SK-N-SH (cell line): ENCODE data around the gene GDE1. TPM values are rescaled to one million over a fixed set of nuclear protein-coding genes. Genes with fewer than 3 reads are reported as not detected.

Experiments used
- CTCF ChIA-PET: fragments of 300-600, 350-600 bp; formaldehyde crosslinking; extraction: SDS; loops from one replicate; lab custom pipeline; 2021; lab: Yijun Ruan, JAX
- POLR2A ChIA-PET: fragments of 350-600 bp; sonication (Branson Sonifier 250); formaldehyde crosslinking; extraction: SDS; loops from one replicate; lab custom pipeline; 2020; ENCODE audit warnings: antibody characterized with exemption, inconsistent platforms; lab: Yijun Ruan, JAX
- DNase-seq: peaks from one replicate; pipeline ENCODE4 v3.0.0; 2012
- H2AFZ ChIP-seq: fragments of 200-600 bp; sonication (generic); 2 replicates; pipeline ENCODE4 v1.8.1; 2016; ENCODE audit warnings: antibody characterized with exemption, mild to moderate bottlenecking, low read depth
- H3F3A ChIP-seq: fragments of 200-600 bp; sonication (generic); replicated peaks from 2 replicates; pipeline ENCODE3; 2016; ENCODE audit warnings: antibody characterized with exemption, mild to moderate bottlenecking; ENCODE audit not compliant: insufficient read depth
- H3K27ac ChIP-seq, 2 experiments: fragments of 200-500 bp in 1 of 2; fragments of 200-600 bp in 1 of 2; sonication (Bioruptor generic) in 1 of 2; sonication (generic), shearing (Covaris generic) in 1 of 2; 2 replicates each; pipeline versions ENCODE4 v1.5.1 to v1.6.1; 2014 to 2016; ENCODE audit warnings: low read depth in 2 of 2, inconsistent platforms in 1 of 2, low read length in 1 of 2, mild to moderate bottlenecking in 1 of 2, mixed read lengths in 1 of 2
- H3K27me3 ChIP-seq: fragments of 200-600 bp; sonication (generic), shearing (Covaris generic); 2 replicates; pipeline ENCODE4 v1.6.1; 2016; ENCODE audit warnings: mixed run types; ENCODE audit not compliant: insufficient read depth
- H3K36me3 ChIP-seq, 2 experiments: fragments of 200-500 bp in 1 of 2; fragments of 200-600 bp in 1 of 2; sonication (Bioruptor generic) in 1 of 2; sonication (generic) in 1 of 2; replicated peaks in 1 of 2; 2 replicates each; pipeline versions ENCODE3 to v1.5.1; 2014 to 2016; ENCODE audit warnings: low read length in 1 of 2, mild to moderate bottlenecking in 1 of 2; ENCODE audit not compliant: insufficient read depth in 2 of 2, control insufficient read depth in 1 of 2
- H3K4me1 ChIP-seq, 2 experiments: fragments of 200-500 bp in 1 of 2; fragments of 200-600 bp in 1 of 2; sonication (Bioruptor generic) in 1 of 2; sonication (generic), shearing (Covaris generic) in 1 of 2; 2 replicates each; pipeline versions ENCODE4 v1.5.1 to v1.6.1; 2014 to 2016; ENCODE audit warnings: low read depth in 1 of 2, low read length in 1 of 2, mixed run types in 1 of 2; ENCODE audit not compliant: insufficient read depth in 2 of 2, control insufficient read depth in 1 of 2
- H3K4me2 ChIP-seq: fragments of 200-600 bp; sonication (generic), shearing (Covaris generic); 2 replicates; pipeline ENCODE4 v1.6.1; 2017; ENCODE audit warnings: mixed run types
- H3K4me3 ChIP-seq, 2 experiments: fragments of 200-500 bp in 1 of 2; fragments of 200-600 bp in 1 of 2; sonication (Bioruptor generic) in 1 of 2; sonication (generic), shearing (Covaris generic) in 1 of 2; 2 replicates each; pipeline versions ENCODE4 v1.5.1 to v1.8.1; 2014 to 2016; ENCODE audit warnings: low read depth in 2 of 2, inconsistent platforms in 1 of 2, low read length in 1 of 2, mild to moderate bottlenecking in 1 of 2, mixed read lengths in 1 of 2, moderate library complexity in 1 of 2
- H3K79me2 ChIP-seq: fragments of 200-600 bp; sonication (generic); 2 replicates; pipeline ENCODE4 v1.8.1; 2017; ENCODE audit warnings: mild to moderate bottlenecking; ENCODE audit not compliant: insufficient read depth
- H3K9ac ChIP-seq: fragments of 200-600 bp; sonication (generic); 2 replicates; pipeline ENCODE4 v1.6.1; 2017; ENCODE audit warnings: mixed run types
- H3K9me2 ChIP-seq: fragments of 200-600 bp; sonication (generic); 2 replicates; pipeline ENCODE4 v1.6.1; 2017; ENCODE audit warnings: mixed run types
- H3K9me3 ChIP-seq: fragments of 200-600 bp; sonication (generic); 2 replicates; pipeline ENCODE4 v1.6.1; 2017; ENCODE audit warnings: mixed run types, mild to moderate bottlenecking, moderate library complexity
- H4K20me1 ChIP-seq: fragments of 200-600 bp; sonication (generic); 2 replicates; pipeline ENCODE4 v1.6.1; 2017; ENCODE audit warnings: mild to moderate bottlenecking, mixed run types; ENCODE audit not compliant: insufficient read depth
- ELF1 ChIP-seq: IDR thresholded peaks from 2 replicates; pipeline ENCODE4 v1.4.0; 2012
- EP300 ChIP-seq, 2 experiments: IDR thresholded peaks; 2 replicates each; pipeline versions ENCODE4 v1.4.0 to v1.6.1; 2012; ENCODE audit warnings: borderline replicate concordance in 1 of 2, low read depth in 1 of 2, low read length in 1 of 2
- FOSL2 ChIP-seq: IDR thresholded peaks from 2 replicates; pipeline ENCODE4 v1.4.0; 2012; ENCODE audit warnings: low read depth, mild to moderate bottlenecking, moderate library complexity, borderline replicate concordance
- FOXM1 ChIP-seq: IDR thresholded peaks from 2 replicates; pipeline ENCODE4 v1.4.0; 2012; ENCODE audit warnings: low read depth, mild to moderate bottlenecking
- GABPA ChIP-seq: IDR thresholded peaks from 2 replicates; pipeline ENCODE4 v1.4.0; 2012; ENCODE audit warnings: low read depth, mild to moderate bottlenecking
- JUND ChIP-seq: IDR thresholded peaks from 2 replicates; pipeline ENCODE4 v1.4.0; 2012
- MEF2A ChIP-seq: IDR thresholded peaks from 2 replicates; pipeline ENCODE4 v1.4.0; 2012; ENCODE audit warnings: low read depth, borderline replicate concordance
- MXI1 ChIP-seq: IDR thresholded peaks from 2 replicates; pipeline ENCODE4 v1.6.1; 2012; ENCODE audit warnings: mild to moderate bottlenecking, low read depth, low read length, improper control_type of control experiment
- NFIC ChIP-seq: IDR thresholded peaks from 2 replicates; pipeline ENCODE4 v1.4.0; 2012; ENCODE audit warnings: borderline replicate concordance
- NRF1 ChIP-seq: IDR thresholded peaks from 2 replicates; pipeline ENCODE4 v1.6.1; 2012; ENCODE audit warnings: low read depth, mild to moderate bottlenecking, low read length
- POLR2AphosphoS5 ChIP-seq: IDR thresholded peaks from 2 replicates; pipeline ENCODE4 v1.6.1; 2012; ENCODE audit warnings: low read depth, low read length
- TCF12 ChIP-seq: IDR thresholded peaks from 2 replicates; pipeline ENCODE4 v1.4.0; 2012
- ZBTB33 ChIP-seq: IDR thresholded peaks from 2 replicates; pipeline ENCODE4 v1.4.0; 2012; ENCODE audit warnings: low read depth, borderline replicate concordance
- WGBS: methylation state at CpG from one replicate; pipeline ENCODE4 v1.1.6; 2017; ENCODE audit warnings: low lambda C conversion rate; 5-methylcytosine and 5-hydroxymethylcytosine counted together
- polyA plus RNA-seq, 3 experiments: library from polyadenylated mRNA; depleted of rRNA; stranded (reverse); fragments of >200 nt; gene quantifications; 2 replicates each; pipeline ENCODE4 v1.2.3, GENCODE V29; 2012
- TF ChIP-seq, protein P1 (sequence below): IDR thresholded peaks from 2 replicates; pipeline ENCODE4 v1.4.0; 2012; ENCODE audit warnings: low read depth, borderline replicate concordance
- TF ChIP-seq, protein P2 (sequence below): IDR thresholded peaks from 2 replicates; pipeline ENCODE4; 2012
- TF ChIP-seq, protein P3 (sequence below): fragments of 150-350 bp; IDR thresholded peaks from 2 replicates; pipeline ENCODE4 v1.6.1; 2016; ENCODE audit warnings: mild to moderate bottlenecking, low read depth, low read length
- TF ChIP-seq, protein P4 (sequence below): fragments of 150-350 bp; IDR thresholded peaks from 2 replicates; pipeline ENCODE4 v1.6.1; 2017; ENCODE audit warnings: antibody characterized with exemption, low read length, low read depth, borderline replicate concordance

GDE1 gene
- polyA plus RNA-seq, 1 of the 3 experiments (the other 2 are of a cell fraction) = 37.0 TPM

DNA sequence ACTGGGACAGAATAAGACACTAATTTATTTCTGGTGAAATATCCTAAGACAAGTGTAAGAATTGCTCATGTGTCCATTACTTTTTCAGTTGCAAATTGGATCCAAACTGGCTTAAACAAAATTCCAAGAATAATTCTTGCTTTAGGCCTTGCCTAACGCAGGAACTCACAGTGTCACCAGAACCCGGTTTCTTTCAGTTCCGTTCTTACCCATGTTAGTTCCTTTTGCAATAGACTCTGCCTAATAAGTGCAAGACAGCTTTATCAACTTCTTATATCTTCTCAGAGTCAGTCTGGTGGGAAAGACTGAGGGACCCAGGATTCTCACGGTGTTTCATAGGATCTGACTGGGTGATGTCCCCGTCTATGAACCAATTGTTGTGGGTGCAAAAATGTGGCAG lies 24.7 kb downstream of the GDE1 start:
- H3F3A ChIP-seq = no peaks in the 10 kb centered on the region
- H3K9me2 ChIP-seq = no peaks in the 10 kb centered on the region
- no peaks in the 10 kb centered on the region for H4K20me1 ChIP-seq
- TF ChIP-seq EP300 (IDR thresholded peaks at IDR 0.05; ENCODE audit: borderline replicate concordance in 1 of 2, low read depth in 1 of 2, low read length in 1 of 2) = no peak
- TF ChIP-seq JUND = no peak
- TF ChIP-seq TCF12 = no peak
- TF ChIP-seq POLR2AphosphoS5 = no peak
- no peak for TF ChIP-seq GABPA
- TF ChIP-seq ELF1 = no peak
- no peak for TF ChIP-seq NRF1
- no peak for TF ChIP-seq NFIC
- TF ChIP-seq, protein P1, sequence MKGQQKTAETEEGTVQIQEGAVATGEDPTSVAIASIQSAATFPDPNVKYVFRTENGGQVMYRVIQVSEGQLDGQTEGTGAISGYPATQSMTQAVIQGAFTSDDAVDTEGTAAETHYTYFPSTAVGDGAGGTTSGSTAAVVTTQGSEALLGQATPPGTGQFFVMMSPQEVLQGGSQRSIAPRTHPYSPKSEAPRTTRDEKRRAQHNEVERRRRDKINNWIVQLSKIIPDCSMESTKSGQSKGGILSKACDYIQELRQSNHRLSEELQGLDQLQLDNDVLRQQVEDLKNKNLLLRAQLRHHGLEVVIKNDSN = no peak
- no peak for TF ChIP-seq MXI1
- no peak for TF ChIP-seq MEF2A
- TF ChIP-seq FOSL2 = no peak
- TF ChIP-seq, protein P2, sequence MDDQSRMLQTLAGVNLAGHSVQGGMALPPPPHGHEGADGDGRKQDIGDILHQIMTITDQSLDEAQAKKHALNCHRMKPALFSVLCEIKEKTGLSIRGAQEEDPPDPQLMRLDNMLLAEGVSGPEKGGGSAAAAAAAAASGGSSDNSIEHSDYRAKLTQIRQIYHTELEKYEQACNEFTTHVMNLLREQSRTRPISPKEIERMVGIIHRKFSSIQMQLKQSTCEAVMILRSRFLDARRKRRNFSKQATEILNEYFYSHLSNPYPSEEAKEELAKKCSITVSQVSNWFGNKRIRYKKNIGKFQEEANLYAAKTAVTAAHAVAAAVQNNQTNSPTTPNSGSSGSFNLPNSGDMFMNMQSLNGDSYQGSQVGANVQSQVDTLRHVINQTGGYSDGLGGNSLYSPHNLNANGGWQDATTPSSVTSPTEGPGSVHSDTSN = no peak
- H3K4me3 ChIP-seq = no peak overlapping the region
- H3K27me3 ChIP-seq = no peaks in the 10 kb centered on the region
- no peaks in the 10 kb centered on the region for H3K9me3 ChIP-seq
- no peak overlapping the region for H3K9ac ChIP-seq
- H3K4me2 ChIP-seq = no peak overlapping the region
- DNase-seq = no peak
- no peaks in the 10 kb centered on the region for H3K79me2 ChIP-seq
- no peak overlapping the region for H3K27ac ChIP-seq
- WGBS = 67% methylated on average over 5 of the region's 5 CpGs
- H3K36me3 ChIP-seq = peaks cover 5 to 15% of the 10 kb centered on the region in 2 experiments
- POLR2A ChIA-PET = no interaction called here
- H2AFZ ChIP-seq = no peak overlapping the region
- H3K4me1 ChIP-seq = no peaks in the 10 kb centered on the region
- CTCF ChIA-PET = interaction anchor here (0.8 kb wide), 1 partner anchor 14 kb away, joined by 3 read pairs; no protein-coding TSS in a partner anchor

GRCh38 chr16:19490619-19491018 lies 31.3 kb downstream of the GDE1 start:
- CTCF ChIA-PET = interaction anchor here (1.0 kb wide), 3 partner anchors 12 to 102 kb away, joined by 3 to 5 read pairs (median 5); no protein-coding TSS in a partner anchor
- no peaks in the 10 kb centered on the region for H3K79me2 ChIP-seq
- no peaks in the 10 kb centered on the region for H3K27me3 ChIP-seq
- TF ChIP-seq FOXM1 (no peak), POLR2AphosphoS5 (no peak), FOSL2 (no peak), GABPA (no peak), TCF12 (no peak), ZBTB33 (no peak)
- TF ChIP-seq, protein P2 = no peak
- TF ChIP-seq, protein P3, sequence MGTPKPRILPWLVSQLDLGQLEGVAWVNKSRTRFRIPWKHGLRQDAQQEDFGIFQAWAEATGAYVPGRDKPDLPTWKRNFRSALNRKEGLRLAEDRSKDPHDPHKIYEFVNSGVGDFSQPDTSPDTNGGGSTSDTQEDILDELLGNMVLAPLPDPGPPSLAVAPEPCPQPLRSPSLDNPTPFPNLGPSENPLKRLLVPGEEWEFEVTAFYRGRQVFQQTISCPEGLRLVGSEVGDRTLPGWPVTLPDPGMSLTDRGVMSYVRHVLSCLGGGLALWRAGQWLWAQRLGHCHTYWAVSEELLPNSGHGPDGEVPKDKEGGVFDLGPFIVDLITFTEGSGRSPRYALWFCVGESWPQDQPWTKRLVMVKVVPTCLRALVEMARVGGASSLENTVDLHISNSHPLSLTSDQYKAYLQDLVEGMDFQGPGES = no peak
- TF ChIP-seq, protein P4, sequence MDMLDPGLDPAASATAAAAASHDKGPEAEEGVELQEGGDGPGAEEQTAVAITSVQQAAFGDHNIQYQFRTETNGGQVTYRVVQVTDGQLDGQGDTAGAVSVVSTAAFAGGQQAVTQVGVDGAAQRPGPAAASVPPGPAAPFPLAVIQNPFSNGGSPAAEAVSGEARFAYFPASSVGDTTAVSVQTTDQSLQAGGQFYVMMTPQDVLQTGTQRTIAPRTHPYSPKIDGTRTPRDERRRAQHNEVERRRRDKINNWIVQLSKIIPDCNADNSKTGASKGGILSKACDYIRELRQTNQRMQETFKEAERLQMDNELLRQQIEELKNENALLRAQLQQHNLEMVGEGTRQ = no peak
- TF ChIP-seq, all 33 proteins: peak for 0
- DNase-seq = no peak
- Histone ChIP-seq H3K9ac (no peak overlapping the region), H3K9me3 (no peaks in the 10 kb centered on the region), H3K4me1 (no peaks in the 10 kb centered on the region), H3K36me3 (no peaks in the 10 kb centered on the region), H4K20me1 (no peaks in the 10 kb centered on the region), H3F3A (no peaks in the 10 kb centered on the region), H3K27ac (no peak overlapping the region), H3K4me3 (no peak overlapping the region), H3K9me2 (no peaks in the 10 kb centered on the region), H3K4me2 (no peak overlapping the region), H2AFZ (no peak overlapping the region)
- 57% methylated on average over 1 of the region's 1 CpG for WGBS
- POLR2A ChIA-PET = no interaction called here
